ENCODE results near the gene SLC1A4. TPM values are rescaled to one million over a fixed set of nuclear protein-coding genes. Genes with fewer than 3 reads are reported as not detected.

Gene SLC1A4
- polyA plus RNA-seq, 2 donors = 6.6 to 9.3 TPM

- 87 to 89% methylated on average over 3 of the region's 3 CpGs for WGBS, 2 donors
- Histone ChIP-seq H3K36me3 (ENCODE audit: control insufficient read depth in 2 of 2, insufficient read depth in 2 of 2, low read length in 1 of 2) (no peaks in the 10 kb centered on the region), H3K4me1 (ENCODE audit: control insufficient read depth in 2 of 2, insufficient read depth in 2 of 2, low read length in 1 of 2) (no peaks in the 10 kb centered on the region), H3K4me3 (ENCODE audit: low read depth in 1 of 2, low read length in 2 of 2) (no peak overlapping the region), H3K27ac (ENCODE audit: low read depth in 2 of 2, low read length in 1 of 2) (no peak overlapping the region), H3K27me3 (ENCODE audit: control insufficient read depth in 1 of 2, insufficient read depth in 2 of 2, low read length in 2 of 2) (no peaks in the 10 kb centered on the region), H3K9me3 (ENCODE audit: control insufficient read depth in 2 of 2, insufficient read depth in 1 of 2, low read depth in 1 of 2, low read length in 1 of 2) (peaks cover 0 to 3% of the 10 kb centered on the region in 2 donors)
Observed at GRCh38 chr2:65039640-65040039, 50.4 kb downstream of the SLC1A4 start.

GRCh38 chr2:65040400-65041261 lies 51.4 kb downstream of the SLC1A4 start:
- no peak overlapping the region for H3K27ac ChIP-seq (ENCODE audit: low read depth in 2 of 2, low read length in 1 of 2)
- H3K27me3 ChIP-seq (ENCODE audit: control insufficient read depth in 1 of 2, insufficient read depth in 2 of 2, low read length in 2 of 2) = no peaks in the 10 kb centered on the region
- H3K9me3 ChIP-seq (ENCODE audit: control insufficient read depth in 2 of 2, insufficient read depth in 1 of 2, low read depth in 1 of 2, low read length in 1 of 2) = peaks cover 0 to 3% of the 10 kb centered on the region in 2 donors
- WGBS, 2 donors = 27 to 30% methylated on average over 13 of the region's 13 CpGs
- peaks cover 0 to 2% of the 10 kb centered on the region in 2 donors for H3K36me3 ChIP-seq (ENCODE audit: control insufficient read depth in 2 of 2, insufficient read depth in 2 of 2, low read length in 1 of 2)
- no peak overlapping the region for H3K4me3 ChIP-seq (ENCODE audit: low read depth in 1 of 2, low read length in 2 of 2)
- no peaks in the 10 kb centered on the region for H3K4me1 ChIP-seq (ENCODE audit: control insufficient read depth in 2 of 2, insufficient read depth in 2 of 2, low read length in 1 of 2)

GRCh38 chr2:65043001-65043400 lies 53.8 kb downstream of the SLC1A4 start:
- peaks cover 0 to 3% of the 10 kb centered on the region in 2 donors for H3K9me3 ChIP-seq (ENCODE audit: control insufficient read depth in 2 of 2, insufficient read depth in 1 of 2, low read depth in 1 of 2, low read length in 1 of 2)
- H3K4me1 ChIP-seq (ENCODE audit: control insufficient read depth in 2 of 2, insufficient read depth in 2 of 2, low read length in 1 of 2) = no peaks in the 10 kb centered on the region
- no peaks in the 10 kb centered on the region for H3K27me3 ChIP-seq (ENCODE audit: control insufficient read depth in 1 of 2, insufficient read depth in 2 of 2, low read length in 2 of 2)
- 77 to 78% methylated on average over 2 of the region's 2 CpGs for WGBS, 2 donors
- peak overlapping the region in 1 of 2 donors; percentile 19 for H3K27ac ChIP-seq (ENCODE audit: low read depth in 2 of 2, low read length in 1 of 2)
- H3K4me3 ChIP-seq (ENCODE audit: low read depth in 1 of 2, low read length in 2 of 2) = no peak overlapping the region
- peaks cover 0 to 5% of the 10 kb centered on the region in 2 donors for H3K36me3 ChIP-seq (ENCODE audit: control insufficient read depth in 2 of 2, insufficient read depth in 2 of 2, low read length in 1 of 2)

- Histone ChIP-seq H3K4me3 (ENCODE audit: low read depth in 1 of 2, low read length in 2 of 2) (no peak overlapping the region), H3K9me3 (ENCODE audit: control insufficient read depth in 2 of 2, insufficient read depth in 1 of 2, low read depth in 1 of 2, low read length in 1 of 2) (peaks cover 0 to 3% of the 10 kb centered on the region in 2 donors), H3K36me3 (ENCODE audit: control insufficient read depth in 2 of 2, insufficient read depth in 2 of 2, low read length in 1 of 2) (peaks cover 0 to 5% of the 10 kb centered on the region in 2 donors), H3K27ac (ENCODE audit: low read depth in 2 of 2, low read length in 1 of 2) (no peak overlapping the region), H3K4me1 (ENCODE audit: control insufficient read depth in 2 of 2, insufficient read depth in 2 of 2, low read length in 1 of 2) (no peaks in the 10 kb centered on the region), H3K27me3 (ENCODE audit: control insufficient read depth in 1 of 2, insufficient read depth in 2 of 2, low read length in 2 of 2) (no peaks in the 10 kb centered on the region)
- 93 to 94% methylated on average over 7 of the region's 7 CpGs for WGBS, 2 donors
Observed at GRCh38 chr2:65044097-65044735, 55.0 kb downstream of the SLC1A4 start.

GRCh38 chr2:65045651-65046050 lies 56.5 kb downstream of the SLC1A4 start:
- Histone ChIP-seq H3K9me3 (ENCODE audit: control insufficient read depth in 2 of 2, insufficient read depth in 1 of 2, low read depth in 1 of 2, low read length in 1 of 2) (peaks cover 0 to 3% of the 10 kb centered on the region in 2 donors), H3K4me1 (ENCODE audit: control insufficient read depth in 2 of 2, insufficient read depth in 2 of 2, low read length in 1 of 2) (no peaks in the 10 kb centered on the region), H3K27ac (ENCODE audit: low read depth in 2 of 2, low read length in 1 of 2) (no peak overlapping the region), H3K27me3 (ENCODE audit: control insufficient read depth in 1 of 2, insufficient read depth in 2 of 2, low read length in 2 of 2) (no peaks in the 10 kb centered on the region), H3K4me3 (ENCODE audit: low read depth in 1 of 2, low read length in 2 of 2) (no peak overlapping the region), H3K36me3 (ENCODE audit: control insufficient read depth in 2 of 2, insufficient read depth in 2 of 2, low read length in 1 of 2) (peaks cover 0 to 5% of the 10 kb centered on the region in 2 donors)
- WGBS, 2 donors = 70 to 80% methylated on average over 10 of the region's 10 CpGs

- H3K27me3 ChIP-seq (ENCODE audit: control insufficient read depth in 1 of 2, insufficient read depth in 2 of 2, low read length in 2 of 2) = no peaks in the 10 kb centered on the region
- H3K9me3 ChIP-seq (ENCODE audit: control insufficient read depth in 2 of 2, insufficient read depth in 1 of 2, low read depth in 1 of 2, low read length in 1 of 2) = peaks cover 0 to 3% of the 10 kb centered on the region in 2 donors
- H3K4me3 ChIP-seq (ENCODE audit: low read depth in 1 of 2, low read length in 2 of 2) = no peak overlapping the region
- peaks cover 0 to 5% of the 10 kb centered on the region in 2 donors for H3K36me3 ChIP-seq (ENCODE audit: control insufficient read depth in 2 of 2, insufficient read depth in 2 of 2, low read length in 1 of 2)
- H3K27ac ChIP-seq (ENCODE audit: low read depth in 2 of 2, low read length in 1 of 2) = no peak overlapping the region
- no peaks in the 10 kb centered on the region for H3K4me1 ChIP-seq (ENCODE audit: control insufficient read depth in 2 of 2, insufficient read depth in 2 of 2, low read length in 1 of 2)
- WGBS, 2 donors = 88 to 90% methylated on average over 11 of the region's 11 CpGs
Observed at GRCh38 chr2:65046633-65047407, 57.6 kb downstream of the SLC1A4 start.

- H3K27ac ChIP-seq (ENCODE audit: low read depth in 2 of 2, low read length in 1 of 2) = no peak overlapping the region
- H3K4me1 ChIP-seq (ENCODE audit: control insufficient read depth in 2 of 2, insufficient read depth in 2 of 2, low read length in 1 of 2) = no peaks in the 10 kb centered on the region
- H3K4me3 ChIP-seq (ENCODE audit: low read depth in 1 of 2, low read length in 2 of 2) = no peak overlapping the region
- H3K27me3 ChIP-seq (ENCODE audit: control insufficient read depth in 1 of 2, insufficient read depth in 2 of 2, low read length in 2 of 2) = no peaks in the 10 kb centered on the region
- 87 to 89% methylated on average over 1 of the region's 1 CpG for WGBS, 2 donors
- H3K9me3 ChIP-seq (ENCODE audit: control insufficient read depth in 2 of 2, insufficient read depth in 1 of 2, low read depth in 1 of 2, low read length in 1 of 2) = peaks cover 0 to 3% of the 10 kb centered on the region in 2 donors
- H3K36me3 ChIP-seq (ENCODE audit: control insufficient read depth in 2 of 2, insufficient read depth in 2 of 2, low read length in 1 of 2) = peaks cover 0 to 5% of the 10 kb centered on the region in 2 donors
Observed at GRCh38 chr2:65049010-65049639, 59.9 kb downstream of the SLC1A4 start.

GRCh38 chr2:65050931-65051330 lies 61.7 kb downstream of the SLC1A4 start:
- H3K36me3 ChIP-seq (ENCODE audit: control insufficient read depth in 2 of 2, insufficient read depth in 2 of 2, low read length in 1 of 2) = peaks cover 0 to 2% of the 10 kb centered on the region in 2 donors
- 95 to 97% methylated on average over 3 of the region's 3 CpGs for WGBS, 2 donors
- H3K27me3 ChIP-seq (ENCODE audit: control insufficient read depth in 1 of 2, insufficient read depth in 2 of 2, low read length in 2 of 2) = no peaks in the 10 kb centered on the region

GRCh38 chr2:65053199-65053598 lies 64.0 kb downstream of the SLC1A4 start:
- WGBS, 2 donors = 23 to 35% methylated on average over 1 of the region's 1 CpG
- Histone ChIP-seq H3K4me1 (ENCODE audit: control insufficient read depth in 2 of 2, insufficient read depth in 2 of 2, low read length in 1 of 2) (peaks cover 0 to 2% of the 10 kb centered on the region in 2 donors), H3K36me3 (ENCODE audit: control insufficient read depth in 2 of 2, insufficient read depth in 2 of 2, low read length in 1 of 2) (no peaks in the 10 kb centered on the region), H3K4me3 (ENCODE audit: low read depth in 1 of 2, low read length in 2 of 2) (no peak overlapping the region), H3K27ac (ENCODE audit: low read depth in 2 of 2, low read length in 1 of 2) (no peak overlapping the region), H3K27me3 (ENCODE audit: control insufficient read depth in 1 of 2, insufficient read depth in 2 of 2, low read length in 2 of 2) (no peaks in the 10 kb centered on the region), H3K9me3 (ENCODE audit: control insufficient read depth in 2 of 2, insufficient read depth in 1 of 2, low read depth in 1 of 2, low read length in 1 of 2) (no peaks in the 10 kb centered on the region)

More at GRCh38 chr2:65050931-65051330, 61.7 kb downstream of the SLC1A4 start:
- Histone ChIP-seq H3K9me3 (ENCODE audit: control insufficient read depth in 2 of 2, insufficient read depth in 1 of 2, low read depth in 1 of 2, low read length in 1 of 2) (no peaks in the 10 kb centered on the region), H3K4me1 (ENCODE audit: control insufficient read depth in 2 of 2, insufficient read depth in 2 of 2, low read length in 1 of 2) (peaks cover 0 to 2% of the 10 kb centered on the region in 2 donors), H3K4me3 (ENCODE audit: low read depth in 1 of 2, low read length in 2 of 2) (no peak overlapping the region), H3K27ac (ENCODE audit: low read depth in 2 of 2, low read length in 1 of 2) (no peak overlapping the region)
